ENCODE results near the gene NPPA.

NPPA gene

DNA sequence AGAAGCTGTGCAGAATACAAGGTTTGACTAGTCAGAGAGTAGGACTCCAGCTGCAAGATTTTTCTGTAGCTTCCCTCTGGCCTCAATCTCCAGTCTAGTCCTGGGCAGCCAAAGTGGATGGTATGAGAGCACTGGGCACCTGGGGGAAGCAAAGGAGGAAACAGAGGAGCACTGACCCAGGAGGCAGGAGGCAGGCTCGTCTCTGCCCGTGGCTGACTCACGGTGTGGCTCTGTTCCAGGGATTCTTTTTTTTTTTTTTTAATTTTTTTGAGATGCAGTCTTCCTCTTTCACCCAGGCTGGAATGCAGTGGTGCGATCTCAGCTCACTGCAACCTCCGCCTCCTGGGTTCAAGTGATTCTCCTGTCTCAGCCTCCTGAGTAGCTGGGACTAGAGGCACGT is 15.3 kb upstream of the NPPA start:
- H3K4me3 ChIP-seq (ENCODE audit: low read depth, low read length, poor library complexity, severe bottlenecking): no peak overlapping the region
- no peaks in the 10 kb centered on the region for H3K4me1 ChIP-seq (ENCODE audit: insufficient read depth, low read length, severe bottlenecking)
- no peak overlapping the region for H3K4me2 ChIP-seq (ENCODE audit: low read length)
- H3K79me2 ChIP-seq (ENCODE audit: insufficient read depth, low read length): no peaks in the 10 kb centered on the region
- H3K9ac ChIP-seq (ENCODE audit: low read length): no peak overlapping the region
- H3K9me2 ChIP-seq (ENCODE audit: low read depth, low read length): no peaks in the 10 kb centered on the region
- no peaks in the 10 kb centered on the region for H3K9me3 ChIP-seq (ENCODE audit: low read length)
- no peak overlapping the region for H2AFZ ChIP-seq (ENCODE audit: low read length)
- H3K36me3 ChIP-seq (ENCODE audit: insufficient read depth, low read length): no peaks in the 10 kb centered on the region
- H4K20me1 ChIP-seq (ENCODE audit: insufficient read depth, low read length): no peaks in the 10 kb centered on the region
- no peak for TF ChIP-seq EZH2 (IDR thresholded peaks at IDR 0.05; ENCODE audit: borderline replicate concordance, low read length)
- TF ChIP-seq, protein P1, sequence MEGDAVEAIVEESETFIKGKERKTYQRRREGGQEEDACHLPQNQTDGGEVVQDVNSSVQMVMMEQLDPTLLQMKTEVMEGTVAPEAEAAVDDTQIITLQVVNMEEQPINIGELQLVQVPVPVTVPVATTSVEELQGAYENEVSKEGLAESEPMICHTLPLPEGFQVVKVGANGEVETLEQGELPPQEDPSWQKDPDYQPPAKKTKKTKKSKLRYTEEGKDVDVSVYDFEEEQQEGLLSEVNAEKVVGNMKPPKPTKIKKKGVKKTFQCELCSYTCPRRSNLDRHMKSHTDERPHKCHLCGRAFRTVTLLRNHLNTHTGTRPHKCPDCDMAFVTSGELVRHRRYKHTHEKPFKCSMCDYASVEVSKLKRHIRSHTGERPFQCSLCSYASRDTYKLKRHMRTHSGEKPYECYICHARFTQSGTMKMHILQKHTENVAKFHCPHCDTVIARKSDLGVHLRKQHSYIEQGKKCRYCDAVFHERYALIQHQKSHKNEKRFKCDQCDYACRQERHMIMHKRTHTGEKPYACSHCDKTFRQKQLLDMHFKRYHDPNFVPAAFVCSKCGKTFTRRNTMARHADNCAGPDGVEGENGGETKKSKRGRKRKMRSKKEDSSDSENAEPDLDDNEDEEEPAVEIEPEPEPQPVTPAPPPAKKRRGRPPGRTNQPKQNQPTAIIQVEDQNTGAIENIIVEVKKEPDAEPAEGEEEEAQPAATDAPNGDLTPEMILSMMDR (IDR thresholded peaks at IDR 0.05; ENCODE audit: low read length): no peak
- no peaks in the 10 kb centered on the region for H3K27me3 ChIP-seq (ENCODE audit: insufficient read depth, low read length)
- H3F3A ChIP-seq (ENCODE audit: insufficient read depth, low read length): no peaks in the 10 kb centered on the region
- no peak overlapping the region for H3K27ac ChIP-seq (ENCODE audit: low read depth, low read length, poor library complexity, severe bottlenecking)

DNA sequence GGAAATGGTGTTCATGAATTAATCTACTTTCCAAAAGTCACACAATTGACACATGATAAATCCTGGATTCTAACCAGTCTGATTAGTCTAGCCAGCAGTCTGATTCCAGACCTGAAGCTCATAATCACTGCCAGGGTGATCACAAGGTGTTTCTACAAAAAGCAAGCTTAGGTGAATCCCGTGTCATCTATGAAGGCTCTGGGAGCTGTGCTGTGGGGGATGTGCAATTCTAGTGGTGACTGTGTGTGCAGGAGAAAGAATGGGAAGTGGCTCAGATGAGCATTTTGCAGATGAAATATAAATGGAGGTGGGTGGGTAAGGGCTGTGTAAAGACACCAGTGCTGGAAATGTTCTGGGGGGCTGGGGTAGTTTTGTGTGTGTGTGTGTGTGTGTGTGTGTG is 13.0 kb upstream of the NPPA start:
- H3K27me3 ChIP-seq (ENCODE audit: insufficient read depth, low read length): 0 out of 2 replicates have a peak, but pooled peaks cover 3% of the 10 kb centered on the region

DNA sequence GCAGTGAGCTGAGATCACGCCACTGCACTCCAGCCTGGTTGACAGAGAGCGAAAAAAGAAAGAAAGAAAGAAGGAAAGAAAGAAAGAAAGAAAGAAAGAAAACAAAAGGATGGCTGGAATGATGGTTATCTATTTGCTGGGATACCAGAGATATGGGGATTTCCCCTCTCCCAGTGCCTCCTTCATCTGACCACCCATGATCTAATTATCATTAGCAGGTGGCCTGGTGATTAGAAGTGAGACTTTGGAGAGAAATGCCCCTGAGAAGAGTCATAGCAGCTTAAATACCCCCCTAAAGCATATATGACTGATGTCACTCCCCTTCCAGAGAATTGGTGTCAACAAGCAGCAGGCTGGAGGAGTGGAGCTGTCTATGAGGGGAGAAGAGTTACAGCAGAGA is 12.5 kb upstream of the NPPA start:
- H2AFZ ChIP-seq (ENCODE audit: low read length): no peak overlapping the region
- H3K27me3 ChIP-seq (ENCODE audit: insufficient read depth, low read length): 0 out of 2 replicates have a peak, but pooled peaks cover 6% of the 10 kb centered on the region

More for the DNA sequence above, 13.0 kb upstream of the NPPA start:
- no peaks in the 10 kb centered on the region for H3K9me3 ChIP-seq (ENCODE audit: low read length)
- H3K27ac ChIP-seq (ENCODE audit: low read depth, low read length, poor library complexity, severe bottlenecking): no peak overlapping the region
- H3K9me2 ChIP-seq (ENCODE audit: low read depth, low read length): no peaks in the 10 kb centered on the region
- H4K20me1 ChIP-seq (ENCODE audit: insufficient read depth, low read length): no peaks in the 10 kb centered on the region
- no peaks in the 10 kb centered on the region for H3F3A ChIP-seq (ENCODE audit: insufficient read depth, low read length)
- no peaks in the 10 kb centered on the region for H3K4me1 ChIP-seq (ENCODE audit: insufficient read depth, low read length, severe bottlenecking)
- H3K4me2 ChIP-seq (ENCODE audit: low read length): no peak overlapping the region
- no peak overlapping the region for H3K9ac ChIP-seq (ENCODE audit: low read length)
- H2AFZ ChIP-seq (ENCODE audit: low read length): no peak overlapping the region
- H3K79me2 ChIP-seq (ENCODE audit: insufficient read depth, low read length): no peaks in the 10 kb centered on the region
- H3K4me3 ChIP-seq (ENCODE audit: low read depth, low read length, poor library complexity, severe bottlenecking): no peak overlapping the region
- TF ChIP-seq, protein P1 (IDR thresholded peaks at IDR 0.05; ENCODE audit: low read length): no peak
- no peak for TF ChIP-seq EZH2 (IDR thresholded peaks at IDR 0.05; ENCODE audit: borderline replicate concordance, low read length)
- no peaks in the 10 kb centered on the region for H3K36me3 ChIP-seq (ENCODE audit: insufficient read depth, low read length)

More for the DNA sequence above, 12.5 kb upstream of the NPPA start:
- TF ChIP-seq, protein P1 (IDR thresholded peaks at IDR 0.05; ENCODE audit: low read length): no peak
- no peak for TF ChIP-seq EZH2 (IDR thresholded peaks at IDR 0.05; ENCODE audit: borderline replicate concordance, low read length)
- no peak overlapping the region for H3K4me3 ChIP-seq (ENCODE audit: low read depth, low read length, poor library complexity, severe bottlenecking)
- no peaks in the 10 kb centered on the region for H3F3A ChIP-seq (ENCODE audit: insufficient read depth, low read length)
- H3K9me2 ChIP-seq (ENCODE audit: low read depth, low read length): no peaks in the 10 kb centered on the region
- no peak overlapping the region for H3K27ac ChIP-seq (ENCODE audit: low read depth, low read length, poor library complexity, severe bottlenecking)
- no peaks in the 10 kb centered on the region for H3K9me3 ChIP-seq (ENCODE audit: low read length)
- no peaks in the 10 kb centered on the region for H3K79me2 ChIP-seq (ENCODE audit: insufficient read depth, low read length)
- no peaks in the 10 kb centered on the region for H3K36me3 ChIP-seq (ENCODE audit: insufficient read depth, low read length)
- H3K4me2 ChIP-seq (ENCODE audit: low read length): no peak overlapping the region
- H4K20me1 ChIP-seq (ENCODE audit: insufficient read depth, low read length): no peaks in the 10 kb centered on the region
- no peak overlapping the region for H3K9ac ChIP-seq (ENCODE audit: low read length)
- H3K4me1 ChIP-seq (ENCODE audit: insufficient read depth, low read length, severe bottlenecking): no peaks in the 10 kb centered on the region

Data from OCI-LY1 (cell line).